Stimulated activated CD4-positive, alpha-beta T cell treated with anti-CD3 and anti-CD28 coated beads, TNF-alpha, amount 100 ng/mL, for 48 hours (primary cell): ENCODE measurements around the gene UBE2M.
"Not testable (repeated sequence)": the region's sequence is repeated elsewhere in the genome, so short reads cannot be mapped to it uniquely, and the experiment has no call there.

Experiments used
- DNase-seq, 3 donors: peaks; one replicate each; pipeline ENCODE4 v3.0.0-alpha.2; 2020; ENCODE audit warnings: low read depth in 3 of 3

Gene UBE2M

GRCh38 chr19:58539169-58539559 lies 19.2 kb downstream of the UBE2M start:
- DNase-seq: not testable (repeated sequence)

- peak in 1 of 3 donors; percentile 43 for DNase-seq
These were observed 19.9 kb downstream of the UBE2M start for GRCh38 chr19:58538257-58539168.

GRCh38 chr19:58536852-58537798 lies 21.3 kb downstream of the UBE2M start:
- DNase-seq: no peak

GRCh38 chr19:58535857-58536256 lies 22.6 kb downstream of the UBE2M start:
- no peak for DNase-seq

- no peak for DNase-seq
These were observed 27.2 kb downstream of the UBE2M start for GRCh38 chr19:58531034-58531840.

GRCh38 chr19:58529405-58529804 lies 29.0 kb downstream of the UBE2M start:
- DNase-seq: no peak

DNA sequence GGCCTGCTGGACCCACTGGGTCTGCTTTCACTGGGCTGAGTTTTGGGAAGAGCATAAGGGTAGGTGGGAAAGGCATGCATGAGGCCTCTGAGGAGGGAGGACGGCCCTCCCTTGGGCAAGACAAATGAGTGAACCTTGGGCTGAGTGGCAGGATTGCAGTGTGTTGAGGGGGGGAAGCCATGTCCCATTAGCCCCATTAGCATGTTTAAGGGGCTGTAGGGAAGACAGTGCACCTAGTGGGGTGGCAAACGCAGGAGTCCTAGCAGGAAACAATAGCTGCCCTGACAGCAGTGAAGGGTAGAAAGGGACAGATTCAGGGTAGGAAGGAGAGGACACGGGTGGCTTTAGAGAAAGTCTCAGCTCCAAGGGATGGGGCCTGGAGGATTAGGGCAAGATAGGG lies 35.7 kb downstream of the UBE2M start:
- DNase-seq: no peak

GRCh38 chr19:58521651-58522050 lies 36.8 kb downstream of the UBE2M start:
- DNase-seq: no peak

DNA sequence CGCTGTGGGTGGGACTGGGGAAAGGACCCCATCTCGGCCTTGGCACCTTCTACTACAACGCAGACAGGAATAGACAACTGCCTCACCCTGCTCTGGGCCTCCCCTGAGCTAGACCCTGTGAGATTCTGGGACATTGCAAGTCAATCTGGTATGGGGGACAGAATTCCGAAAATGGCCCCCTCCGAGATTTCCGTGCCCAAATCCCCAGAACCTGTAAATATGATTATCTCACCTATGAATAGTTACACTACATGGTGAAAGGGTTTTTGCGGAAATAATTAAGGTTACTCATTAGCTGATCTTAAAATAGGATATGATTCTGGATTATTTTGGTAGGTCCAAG lies 38.2 kb downstream of the UBE2M start:
- no peak for DNase-seq

GRCh38 chr19:58519355-58520256 lies 38.8 kb downstream of the UBE2M start, which contains the start of gene ZBTB45:
ZBTB45 (minus strand) TSS chr19:58519810; CDS start chr19:58517673, 2,137 bp downstream.
- peak; percentile 88 to 91 (median 90) for DNase-seq

- DNase-seq: peak in 1 of 3 donors; percentile 40
These were observed 39.4 kb downstream of the UBE2M start for GRCh38 chr19:58519087-58519354.

GRCh38 chr19:58518256-58519086 lies 39.9 kb downstream of the UBE2M start:
- no peak for DNase-seq

GRCh38 chr19:58516964-58517833 lies 41.2 kb downstream of the UBE2M start:
- no peak for DNase-seq

DNA sequence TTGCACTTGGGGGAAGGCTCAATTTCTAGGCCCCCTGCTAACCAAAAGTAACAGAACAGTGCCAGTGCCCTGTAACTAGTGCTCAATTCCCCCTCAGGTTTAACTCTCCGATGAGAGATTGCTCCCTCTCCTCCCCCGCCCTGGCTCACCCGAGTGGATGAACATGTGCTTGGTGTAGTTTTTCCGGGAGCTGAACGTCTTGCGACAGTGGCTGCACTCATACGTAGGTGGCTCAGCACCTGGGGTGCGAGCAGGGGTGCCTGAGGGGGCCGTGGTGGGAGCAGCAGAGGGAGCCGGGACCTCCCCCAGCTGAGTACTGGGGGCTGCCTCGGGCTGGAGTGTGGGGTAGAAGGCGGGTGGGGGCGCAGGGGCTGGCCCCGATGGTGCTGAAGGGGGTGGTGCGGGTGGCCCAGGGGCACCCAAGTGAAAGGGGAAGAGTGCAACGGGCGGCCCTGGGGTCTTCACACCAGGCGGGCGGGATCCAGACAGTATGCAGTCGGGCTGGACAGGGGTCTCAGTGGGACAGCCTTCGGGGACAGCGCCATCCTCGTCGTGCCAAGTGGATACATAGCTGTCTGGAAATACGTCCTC lies 42.1 kb downstream of the UBE2M start:
- DNase-seq: no peak

- no peak for DNase-seq
These were observed 43.2 kb downstream of the UBE2M start for GRCh38 chr19:58515259-58515658.

GRCh38 chr19:58514564-58515022 lies 43.8 kb downstream of the UBE2M start:
- DNase-seq: no peak

- peak; percentile 93 to 97 (median 97) for DNase-seq
These were observed 44.5 kb downstream of the UBE2M start for GRCh38 chr19:58513694-58514563.
